EH (cell line): ENCODE data around the gene TRMU.

Source experiments
- DNase-seq: peaks from one replicate; pipeline ENCODE4 v3.0.0-alpha.2; 2015; ENCODE audit warnings: low read depth

Gene TRMU

GRCh38 chr22:46335201-46336118, at the start of gene TRMU:
Gene TRMU (plus strand): TSS chr22:46335714. CDS start chr22:46335765, 51 bp downstream.
- peak; percentile 89 for DNase-seq

GRCh38 chr22:46286006-46286405, 49.5 kb upstream of the TRMU start:
- DNase-seq, result peak; percentile 23

DNA sequence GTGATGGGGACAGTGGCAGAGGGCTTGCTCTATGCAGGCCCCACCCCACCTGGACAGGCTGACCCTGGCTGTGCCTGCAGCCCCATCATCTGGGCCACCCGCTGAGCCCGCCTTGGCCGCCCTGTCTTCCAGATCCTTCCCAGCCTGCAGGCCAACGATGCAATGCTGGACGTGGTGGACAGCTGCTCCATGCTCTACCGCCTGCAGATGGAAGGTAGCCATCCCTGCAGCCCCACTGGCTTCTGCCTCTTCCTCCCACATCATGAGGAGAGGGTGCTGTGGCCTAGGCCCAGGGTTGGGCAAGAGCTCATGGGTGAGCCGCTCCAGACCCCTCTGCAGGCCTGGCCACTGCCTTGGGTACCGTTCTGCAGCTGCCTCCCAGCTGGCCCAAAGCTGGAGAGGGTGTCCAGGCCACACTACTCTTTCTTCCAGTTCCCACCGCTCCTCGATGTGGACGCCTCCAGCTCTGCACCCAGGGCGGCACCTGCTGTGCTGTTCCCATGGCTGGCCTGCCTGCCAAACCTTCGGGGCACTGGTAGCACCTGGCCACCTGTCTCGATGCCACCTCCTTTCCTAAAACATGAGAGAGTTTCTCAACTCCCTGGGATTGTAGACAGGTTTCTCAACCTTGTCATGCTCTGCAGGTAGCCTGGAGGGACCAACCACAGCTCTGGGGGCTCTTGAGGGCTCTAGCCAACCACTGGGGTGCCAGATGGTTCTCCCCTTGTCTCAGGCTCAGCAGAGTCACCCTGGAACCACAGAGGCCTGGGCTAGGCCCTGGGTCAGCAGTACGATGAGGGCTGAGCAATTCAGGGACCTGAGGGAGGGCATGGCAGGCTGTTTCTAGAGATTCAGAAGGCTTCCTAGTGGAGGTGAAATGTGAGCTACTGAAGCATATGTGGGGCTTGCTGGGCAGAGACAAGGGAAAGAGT, 48.3 kb upstream of the TRMU start:
- no peak for DNase-seq

GRCh38 chr22:46287873-46288751, 47.4 kb upstream of the TRMU start:
- DNase-seq, result no peak

DNA sequence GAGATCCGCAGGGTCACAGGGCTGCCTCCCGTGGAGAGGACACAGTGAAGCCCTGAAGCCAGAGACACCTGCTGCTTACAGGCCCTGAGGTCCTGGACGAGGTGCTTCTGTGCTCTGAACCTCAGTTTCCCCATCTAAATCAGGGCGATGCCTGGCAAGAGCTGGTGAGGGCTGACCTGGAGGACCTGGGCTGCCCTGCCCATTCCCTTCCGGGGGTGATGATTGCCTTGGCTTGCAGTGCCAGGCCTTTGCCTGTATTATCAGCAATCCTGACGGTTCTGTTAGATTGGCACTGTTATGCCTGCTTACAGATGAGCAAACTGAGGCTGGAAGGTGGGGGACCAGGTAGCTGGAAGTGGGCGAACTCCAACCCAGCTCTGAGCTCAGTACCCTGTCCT, 46.7 kb upstream of the TRMU start:
- no peak for DNase-seq

DNA sequence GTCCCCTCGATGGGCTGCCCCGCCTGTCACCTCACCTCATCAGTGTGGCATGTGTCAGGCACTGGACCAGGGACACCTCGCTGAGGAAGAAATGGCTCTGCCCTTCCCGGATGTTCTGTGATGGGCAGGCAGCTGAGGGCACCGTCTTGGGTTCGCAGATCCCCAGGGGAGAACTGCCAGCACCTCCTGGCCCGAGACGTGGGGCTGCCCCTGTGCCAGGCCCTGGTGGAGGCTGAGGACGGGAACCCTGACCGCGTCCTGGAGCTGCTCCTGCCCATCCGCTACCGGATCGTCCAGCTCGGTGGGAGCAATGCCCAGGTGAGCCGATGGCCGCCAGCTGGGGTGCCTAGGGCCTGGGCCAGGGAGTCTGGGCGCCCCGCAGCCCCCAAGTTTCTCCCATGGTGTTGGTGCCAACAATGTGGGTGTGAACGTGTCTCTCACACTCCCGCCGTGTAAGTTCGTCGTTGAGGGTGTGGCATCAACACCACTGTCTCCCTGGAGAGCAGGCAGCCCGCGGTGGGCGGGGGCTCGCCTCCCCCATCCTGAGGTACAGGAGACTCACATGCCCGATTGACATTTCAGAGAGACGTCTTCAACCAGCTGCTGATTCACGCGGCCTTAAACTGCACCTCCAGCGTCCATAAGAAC, 46.1 kb upstream of the TRMU start:
- DNase-seq, result no peak

DNA sequence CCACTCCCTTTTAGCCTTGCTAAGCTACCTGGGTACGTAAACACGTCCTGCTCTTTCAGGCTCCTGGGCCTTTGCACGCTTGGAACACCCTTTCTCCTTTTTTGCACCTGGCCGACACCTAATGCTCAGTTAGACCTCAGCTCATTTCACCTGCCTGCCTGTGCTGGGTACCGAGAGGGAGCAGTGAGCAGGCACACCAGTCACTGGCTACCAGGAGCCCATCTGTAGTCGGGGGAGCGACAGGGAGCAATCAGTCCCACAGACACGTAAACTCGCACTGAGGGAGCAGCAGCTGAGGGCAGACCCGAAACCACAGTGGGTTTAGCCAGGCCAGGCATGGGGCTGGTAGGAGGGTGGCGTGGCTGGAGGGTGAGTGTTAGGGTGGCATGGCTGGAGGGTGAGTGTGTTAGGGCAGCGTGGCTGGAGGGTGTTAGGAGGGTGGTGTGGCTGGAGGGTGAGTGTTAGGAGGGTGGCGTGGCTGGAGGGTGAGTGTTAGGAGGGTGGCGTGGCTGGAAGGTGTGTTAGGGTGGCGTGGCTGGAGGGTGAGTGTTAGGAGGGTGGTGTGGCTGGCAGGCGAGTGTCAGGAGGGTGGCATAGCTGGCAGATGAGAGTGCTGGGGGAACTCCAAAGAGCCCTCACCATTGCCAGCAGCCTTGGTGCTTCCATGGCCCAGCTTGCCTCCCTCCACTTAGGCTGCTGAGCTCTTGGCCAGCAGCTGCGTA, 45.2 kb upstream of the TRMU start:
- DNase-seq, result no peak

- no peak for DNase-seq
Observed at GRCh38 chr22:46290843-46291785, 44.4 kb upstream of the TRMU start.

DNA sequence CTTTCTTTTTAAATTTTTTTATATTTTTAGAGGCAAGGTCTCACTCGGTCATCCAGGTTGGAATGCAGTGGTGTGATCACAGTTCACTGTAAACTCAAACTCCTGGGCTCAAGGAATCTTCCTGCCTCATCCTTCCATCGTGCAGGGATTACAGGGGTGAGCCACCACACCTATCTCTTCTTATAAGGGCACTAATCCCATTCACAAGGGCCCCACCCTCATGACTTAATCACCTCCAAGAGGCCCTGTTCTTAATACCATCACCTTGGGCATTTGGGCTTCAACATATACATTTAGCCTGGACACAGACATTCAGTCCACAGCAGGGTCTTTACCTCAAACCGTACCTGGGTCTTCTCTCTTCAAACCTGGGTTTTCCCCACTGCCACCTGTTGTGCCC, 43.3 kb upstream of the TRMU start:
- no peak for DNase-seq

- DNase-seq, result no peak
Observed at GRCh38 chr22:46292732-46293131, 42.8 kb upstream of the TRMU start.

- DNase-seq, result peak; percentile 73
Observed at GRCh38 chr22:46293577-46294260, 41.8 kb upstream of the TRMU start.

DNA sequence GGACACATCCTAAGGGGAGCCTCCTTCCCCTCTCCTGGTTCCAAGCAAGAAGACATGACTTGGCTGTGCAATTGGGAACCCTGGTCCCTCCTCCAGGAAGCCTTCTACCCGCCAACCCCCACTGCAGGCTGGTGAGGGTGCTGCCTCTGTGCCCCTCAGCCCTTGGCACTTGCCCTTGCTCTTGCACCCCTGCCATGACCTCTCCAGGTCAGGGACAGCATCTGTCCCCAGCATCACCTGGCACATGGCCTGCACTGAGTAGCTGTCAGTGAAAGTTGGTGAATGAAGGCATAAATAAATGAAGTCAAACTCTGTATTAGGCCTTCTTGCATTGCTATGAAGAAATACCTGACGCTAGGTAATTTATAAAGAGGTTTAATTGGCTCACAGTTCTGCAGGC, 40.7 kb upstream of the TRMU start:
- DNase-seq, result no peak

GRCh38 chr22:46295277-46295971, 40.1 kb upstream of the TRMU start:
- no peak for DNase-seq

DNA sequence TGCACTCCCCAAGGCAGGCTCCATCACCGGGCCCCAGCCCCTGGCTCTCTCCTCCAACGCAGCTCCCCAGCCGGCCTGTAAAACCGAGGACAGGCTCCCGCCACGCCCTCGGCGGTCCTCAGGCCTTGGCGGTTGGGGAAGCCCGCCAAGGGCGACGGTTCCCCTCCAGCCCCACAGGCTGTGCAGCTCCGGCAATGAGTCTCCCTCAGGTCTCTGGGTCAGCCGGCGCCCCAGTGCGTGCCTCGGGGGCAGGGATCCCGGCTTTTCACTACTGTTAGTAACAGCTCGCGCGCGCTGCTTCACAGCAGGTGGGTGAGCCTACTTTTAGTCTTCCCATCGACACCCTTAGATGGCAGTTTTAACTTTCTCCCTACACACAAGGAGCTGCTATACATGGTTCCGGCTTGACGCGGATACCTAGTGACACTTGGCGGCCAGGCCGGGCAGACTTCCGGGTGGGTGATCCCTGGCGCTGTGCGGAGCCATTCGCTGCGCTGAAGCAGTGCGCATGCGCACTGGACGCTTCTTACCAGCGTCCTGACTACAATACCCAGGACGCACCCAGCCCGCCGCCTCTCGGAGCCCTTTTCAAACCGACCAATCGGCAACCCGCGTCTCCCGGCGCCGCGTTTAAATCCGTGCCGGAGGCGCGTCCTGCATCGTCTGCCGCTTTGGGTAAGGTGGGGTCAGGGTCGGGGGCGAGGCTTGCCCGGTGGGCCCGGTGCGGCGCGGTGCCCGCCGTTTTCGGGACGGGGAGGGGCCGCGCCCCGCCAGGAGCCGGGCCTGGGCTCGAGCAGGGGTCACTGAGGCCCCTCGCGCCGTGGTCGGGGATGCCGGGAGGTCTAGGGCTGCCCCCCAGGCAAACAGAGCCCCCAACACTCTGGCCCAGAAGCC, 39.0 kb upstream of the TRMU start, which contains the start of gene GTSE1:
Gene GTSE1 (plus strand): TSS at position 614 of the 894 bp plus-strand sequence. CDS start 531 bp downstream, outside the sequence.
- DNase-seq, result peak; percentile 98

DNA sequence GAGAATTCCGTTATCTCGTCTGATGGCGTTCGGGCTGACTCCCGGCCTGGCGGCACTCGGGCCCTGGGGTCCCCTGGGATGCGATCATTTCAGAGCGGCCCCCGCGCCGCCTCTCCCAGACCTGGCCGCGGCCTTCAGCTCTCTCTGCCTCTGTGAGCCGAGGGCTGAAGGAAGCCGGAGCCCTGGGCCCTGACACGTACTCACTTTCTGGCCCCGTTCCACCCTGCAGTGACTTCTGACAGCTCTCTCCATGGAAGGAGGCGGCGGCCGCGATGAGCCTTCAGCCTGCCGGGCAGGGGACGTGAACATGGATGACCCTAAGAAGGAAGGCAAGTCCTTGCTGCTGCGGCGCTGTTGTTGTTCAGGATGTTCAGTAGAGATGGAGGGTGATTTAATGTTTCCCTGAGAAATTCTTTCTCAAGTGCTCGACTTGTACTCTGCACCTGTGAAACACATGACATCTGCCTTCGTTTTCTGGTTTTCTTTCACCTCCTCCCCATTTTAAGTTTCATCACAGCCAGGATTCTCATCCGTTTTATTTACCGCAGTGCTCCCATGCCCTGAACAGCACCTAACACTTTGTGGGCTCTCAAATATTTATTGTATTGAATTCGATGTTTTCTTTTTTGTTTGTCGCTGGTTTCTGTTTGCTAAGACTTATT, 38.2 kb upstream of the TRMU start:
- peak; percentile 68 for DNase-seq

DNA sequence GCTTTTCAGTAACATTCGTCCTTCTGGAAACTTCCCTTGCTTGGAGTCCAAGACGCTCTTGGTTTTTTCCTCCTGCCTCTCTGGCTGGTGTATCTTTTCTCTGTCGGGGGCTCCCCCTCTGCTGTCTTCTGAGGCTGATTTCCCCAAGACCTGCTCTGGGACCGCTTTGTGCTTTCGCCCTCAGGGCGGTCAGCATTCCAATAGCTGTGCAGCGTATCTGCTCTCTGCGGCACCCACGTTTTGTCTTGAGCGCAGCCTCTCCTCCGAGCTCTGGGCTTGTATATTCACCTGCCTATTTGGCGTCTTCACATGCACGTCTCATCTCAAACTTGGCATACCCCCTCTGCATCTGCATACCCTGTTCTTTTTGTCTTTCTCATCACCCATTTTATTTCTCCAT, 36.4 kb upstream of the TRMU start:
- no peak for DNase-seq
